Mononuclear cell (primary cell): ENCODE data around the gene KCTD1. TPM values are rescaled to one million over a fixed set of nuclear protein-coding genes. Genes with fewer than 3 reads are reported as not detected.

ENCODE experiments used
- H3K27me3 ChIP-seq: 2 replicates; pipeline ENCODE4 v1.6.0; 2011; ENCODE audit warnings: low read length, control low read depth; ENCODE audit not compliant: insufficient read depth
- H3K4me1 ChIP-seq: 2 replicates; pipeline ENCODE4 v1.5.1; 2011; ENCODE audit warnings: mild to moderate bottlenecking, low read length, control low read depth; ENCODE audit not compliant: insufficient read depth
- H3K4me3 ChIP-seq: 2 replicates; pipeline ENCODE4 v1.5.1; 2011; ENCODE audit warnings: mild to moderate bottlenecking, low read length, moderate library complexity
- H3K9me3 ChIP-seq: 2 replicates; pipeline ENCODE4 v1.5.1; 2011; ENCODE audit warnings: low read depth, mild to moderate bottlenecking, control low read depth, low read length
- total RNA-seq: library from RNA; depleted of rRNA; stranded (reverse); fragments of >200 nt; gene quantifications from one replicate; pipeline ENCODE4 v1.2.3, GENCODE V29; 2012

Gene KCTD1
- total RNA-seq, 1 donor: 1.3 TPM

DNA sequence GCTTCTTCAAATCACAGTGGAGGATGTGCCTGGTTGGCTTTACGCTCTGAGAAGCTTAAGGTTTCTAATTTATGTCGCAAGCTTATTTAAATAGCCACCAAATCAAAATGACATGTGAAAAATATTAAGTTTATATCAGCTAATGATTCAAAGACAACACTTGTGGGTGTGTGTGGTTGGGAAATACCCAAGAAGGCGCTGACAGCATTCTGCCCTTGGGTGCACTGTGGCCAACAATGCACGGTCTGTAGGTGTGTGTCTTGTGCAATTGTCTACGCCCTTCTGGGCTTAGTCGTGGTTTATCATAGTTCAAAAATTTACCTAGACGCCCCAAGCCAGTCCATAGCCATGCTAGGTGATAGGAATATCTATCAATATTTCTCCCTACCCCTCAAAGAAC is 60.9 kb downstream of the KCTD1 start:
- no peaks in the 10 kb centered on the region for H3K4me1 ChIP-seq
- no peaks in the 10 kb centered on the region for H3K27me3 ChIP-seq
- no peak overlapping the region for H3K4me3 ChIP-seq

DNA sequence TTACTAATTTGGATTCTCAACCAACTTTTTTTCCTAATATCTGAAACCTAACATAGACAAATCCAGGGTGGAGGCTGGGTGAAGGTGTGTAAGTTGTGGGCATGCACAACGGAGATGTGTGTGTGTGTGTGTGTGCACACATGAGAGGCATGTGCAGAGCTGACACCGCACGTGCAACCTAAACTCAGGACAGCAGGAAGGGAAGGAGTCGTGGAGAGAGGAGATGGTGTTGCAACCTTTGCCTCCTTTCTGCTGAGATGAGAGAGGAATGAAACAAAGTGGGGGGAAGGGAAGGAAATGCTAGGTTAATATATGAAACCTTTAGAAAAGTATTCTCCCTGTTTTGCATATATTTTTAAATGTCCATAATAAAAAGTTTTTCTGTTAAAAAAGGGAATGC is 64.7 kb downstream of the KCTD1 start:
- Histone ChIP-seq H3K4me1 (no peaks in the 10 kb centered on the region), H3K27me3 (no peaks in the 10 kb centered on the region)

More for the DNA sequence above, 60.9 kb downstream of the KCTD1 start:
- H3K9me3 ChIP-seq: no peaks in the 10 kb centered on the region

GRCh38 chr18:26482569-26482968 is 65.8 kb downstream of the KCTD1 start:
- Histone ChIP-seq H3K27me3 (no peaks in the 10 kb centered on the region), H3K4me3 (no peak overlapping the region), H3K9me3 (no peaks in the 10 kb centered on the region), H3K4me1 (no peaks in the 10 kb centered on the region)

More for the DNA sequence above, 64.7 kb downstream of the KCTD1 start:
- Histone ChIP-seq H3K4me3 (no peak overlapping the region), H3K9me3 (no peaks in the 10 kb centered on the region)

GRCh38 chr18:26480897-26481795 is 67.2 kb downstream of the KCTD1 start:
- no peaks in the 10 kb centered on the region for H3K27me3 ChIP-seq
- H3K9me3 ChIP-seq: no peaks in the 10 kb centered on the region
- H3K4me3 ChIP-seq: no peak overlapping the region
- H3K4me1 ChIP-seq: no peaks in the 10 kb centered on the region

DNA sequence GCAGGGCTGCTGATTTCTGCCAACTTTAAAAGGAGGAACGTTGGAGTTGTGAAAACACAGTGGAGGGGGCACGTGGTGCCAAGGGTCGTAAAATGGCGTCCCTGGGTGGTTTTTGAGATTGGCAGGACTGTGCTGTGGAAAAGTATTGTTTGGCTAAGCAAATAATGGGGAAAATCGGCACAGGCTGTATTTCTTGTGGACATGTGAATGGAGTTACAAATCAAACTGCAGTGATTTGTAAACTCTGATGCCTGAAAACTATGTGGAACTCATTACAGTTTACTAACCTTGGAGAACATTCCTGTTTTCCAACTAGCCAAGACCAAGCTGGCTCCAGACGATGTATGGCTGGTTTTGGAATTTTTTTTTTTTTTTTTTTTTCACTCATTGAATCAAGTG is 68.7 kb downstream of the KCTD1 start:
- Histone ChIP-seq H3K4me1 (no peaks in the 10 kb centered on the region), H3K9me3 (no peaks in the 10 kb centered on the region), H3K4me3 (no peak overlapping the region), H3K27me3 (no peaks in the 10 kb centered on the region)

DNA sequence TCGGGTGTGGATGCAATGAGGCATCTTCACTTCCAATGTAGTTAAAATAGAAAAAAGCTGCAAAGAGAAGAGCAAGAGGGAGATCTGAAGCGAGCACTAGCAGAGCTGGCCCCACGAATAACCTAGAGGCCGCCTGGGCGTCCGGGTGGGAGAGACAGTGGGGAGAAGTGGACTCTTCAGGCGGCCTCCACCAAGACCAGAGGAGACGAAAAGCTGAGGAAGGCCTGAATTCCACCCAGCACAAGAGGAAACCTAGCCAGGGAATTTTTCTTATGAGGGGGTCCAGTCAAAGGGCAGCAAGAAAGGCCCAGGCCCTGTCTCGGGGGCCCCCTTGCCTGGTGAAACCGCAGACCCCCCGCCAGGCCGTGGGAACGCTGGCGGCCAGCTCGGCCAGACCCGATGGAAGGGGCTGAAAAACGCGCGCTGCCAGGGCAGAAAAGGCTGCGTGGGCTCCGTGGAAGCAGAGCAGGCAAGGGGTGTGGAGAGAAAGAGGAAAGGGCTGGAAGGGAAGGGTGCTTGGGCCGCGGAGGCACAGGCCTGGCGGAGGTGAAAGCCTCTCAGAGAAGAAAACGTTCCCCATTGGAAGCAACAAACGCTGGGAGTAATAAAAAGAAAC is 69.2 kb downstream of the KCTD1 start:
- Histone ChIP-seq H3K4me1 (no peaks in the 10 kb centered on the region), H3K4me3 (no peak overlapping the region), H3K27me3 (no peaks in the 10 kb centered on the region), H3K9me3 (no peaks in the 10 kb centered on the region)

DNA sequence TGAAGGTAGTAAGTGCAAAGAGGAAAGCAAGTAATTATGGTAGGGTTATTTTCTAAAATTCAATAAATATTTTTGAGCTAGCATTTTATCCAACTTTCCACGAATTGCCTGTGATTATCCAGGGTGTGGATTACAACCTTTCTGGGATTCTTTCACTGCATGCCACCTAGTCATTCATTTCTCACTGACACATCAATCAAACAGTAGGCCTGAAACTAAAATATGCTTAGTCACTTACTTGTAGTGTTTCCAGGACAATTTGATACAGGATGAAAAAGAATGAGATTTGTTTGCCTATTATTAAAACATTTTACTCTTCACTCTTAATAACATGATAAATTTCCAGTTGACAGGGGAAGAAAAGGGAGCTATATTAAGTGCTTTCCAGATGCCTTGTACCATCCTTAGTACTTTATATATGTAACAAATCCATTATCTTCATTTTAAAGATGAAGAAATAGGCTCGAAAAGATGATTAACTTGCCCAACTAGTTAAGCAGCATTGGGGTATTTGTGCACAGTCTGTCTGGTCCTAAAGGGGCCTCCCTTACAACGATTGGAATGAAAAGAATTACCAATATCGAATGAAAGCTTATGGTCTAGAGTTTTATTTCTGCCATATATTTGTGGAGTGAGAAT is 70.4 kb downstream of the KCTD1 start:
- no peaks in the 10 kb centered on the region for H3K4me1 ChIP-seq
- no peaks in the 10 kb centered on the region for H3K27me3 ChIP-seq
- H3K4me3 ChIP-seq: no peak overlapping the region
- no peaks in the 10 kb centered on the region for H3K9me3 ChIP-seq

DNA sequence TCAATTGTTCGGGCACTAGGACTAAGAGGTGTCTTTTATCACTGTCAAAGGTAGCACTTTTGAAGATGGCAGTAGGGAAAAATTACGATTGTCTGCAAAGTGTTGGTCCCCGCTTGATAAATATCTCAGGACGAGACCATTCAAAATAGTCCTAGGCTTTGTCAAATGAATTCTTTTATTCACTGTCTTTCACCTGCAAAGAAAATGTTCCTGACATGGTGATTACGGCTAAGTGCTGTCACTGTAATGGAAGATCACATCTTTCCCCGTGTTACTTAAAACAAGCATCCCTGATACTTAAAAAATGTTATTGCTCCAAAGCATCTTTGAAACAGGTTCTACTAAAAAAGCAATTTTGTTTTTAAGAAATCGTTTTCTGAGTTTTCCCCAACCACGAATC is 71.7 kb downstream of the KCTD1 start:
- Histone ChIP-seq H3K4me1 (no peaks in the 10 kb centered on the region), H3K9me3 (no peaks in the 10 kb centered on the region), H3K4me3 (no peak overlapping the region), H3K27me3 (no peaks in the 10 kb centered on the region)

DNA sequence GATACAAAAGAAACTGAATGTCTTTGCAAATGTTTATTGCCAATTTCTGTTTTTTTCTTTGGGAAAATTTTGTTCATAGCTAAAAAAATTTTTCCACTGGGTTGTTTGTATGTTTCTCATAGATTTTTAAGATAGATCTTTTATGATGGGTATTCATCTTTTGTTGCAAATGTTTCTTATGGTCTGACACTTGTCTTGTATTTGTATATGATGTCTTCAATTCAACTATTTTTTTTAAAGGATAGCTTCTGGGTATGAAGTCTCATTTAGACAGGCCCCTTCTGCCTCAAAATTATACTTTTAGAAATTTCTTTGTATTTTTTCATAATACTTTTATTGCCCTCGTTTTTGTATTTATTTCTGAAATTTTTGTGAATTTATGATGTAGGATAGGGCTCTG is 73.8 kb downstream of the KCTD1 start:
- no peaks in the 10 kb centered on the region for H3K4me1 ChIP-seq
- H3K9me3 ChIP-seq: no peaks in the 10 kb centered on the region
- H3K4me3 ChIP-seq: no peak overlapping the region
- H3K27me3 ChIP-seq: no peaks in the 10 kb centered on the region

- H3K4me1 ChIP-seq: no peaks in the 10 kb centered on the region
Observed at GRCh38 chr18:26473672-26474071, 74.7 kb downstream of the KCTD1 start.

GRCh38 chr18:26471826-26472225 is 76.5 kb downstream of the KCTD1 start:
- H3K4me3 ChIP-seq: no peak overlapping the region
- H3K9me3 ChIP-seq: no peaks in the 10 kb centered on the region
- H3K27me3 ChIP-seq: no peaks in the 10 kb centered on the region
- no peaks in the 10 kb centered on the region for H3K4me1 ChIP-seq

More at GRCh38 chr18:26473672-26474071, 74.7 kb downstream of the KCTD1 start:
- H3K9me3 ChIP-seq: no peaks in the 10 kb centered on the region
- H3K27me3 ChIP-seq: no peaks in the 10 kb centered on the region
- H3K4me3 ChIP-seq: no peak overlapping the region

- H3K9me3 ChIP-seq: no peaks in the 10 kb centered on the region
- H3K4me1 ChIP-seq: no peaks in the 10 kb centered on the region
- no peak overlapping the region for H3K4me3 ChIP-seq
- H3K27me3 ChIP-seq: no peaks in the 10 kb centered on the region
Observed at GRCh38 chr18:26471027-26471426, 77.3 kb downstream of the KCTD1 start.

GRCh38 chr18:26470011-26470637 is 78.2 kb downstream of the KCTD1 start:
- no peak overlapping the region for H3K4me3 ChIP-seq
- no peaks in the 10 kb centered on the region for H3K9me3 ChIP-seq
- no peaks in the 10 kb centered on the region for H3K4me1 ChIP-seq
- H3K27me3 ChIP-seq: no peaks in the 10 kb centered on the region

GRCh38 chr18:26468931-26469340 is 79.4 kb downstream of the KCTD1 start:
- H3K9me3 ChIP-seq: no peaks in the 10 kb centered on the region
- H3K4me3 ChIP-seq: no peak overlapping the region
- H3K27me3 ChIP-seq: no peaks in the 10 kb centered on the region
- H3K4me1 ChIP-seq: no peaks in the 10 kb centered on the region

DNA sequence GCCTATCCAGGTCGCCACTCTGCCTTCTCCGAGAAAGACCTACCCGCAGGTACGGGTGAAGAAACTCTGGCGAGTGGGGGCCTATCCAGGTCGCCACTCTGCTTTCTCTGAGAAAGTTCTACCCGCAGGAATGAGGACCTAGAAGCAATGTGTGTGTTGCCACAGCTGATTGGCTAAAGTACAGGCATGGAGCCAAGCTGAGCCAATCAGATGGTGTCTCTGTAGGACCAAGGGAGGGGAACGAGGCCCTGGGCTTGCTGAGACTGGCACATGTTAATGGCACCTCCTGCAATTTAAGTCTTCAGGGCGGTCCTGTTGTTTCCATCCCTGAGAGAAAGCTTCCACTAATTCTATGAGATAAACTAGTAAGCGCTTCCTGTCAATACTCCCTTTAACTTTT is 82.3 kb downstream of the KCTD1 start:
- H3K27me3 ChIP-seq: no peaks in the 10 kb centered on the region
- H3K9me3 ChIP-seq: no peaks in the 10 kb centered on the region
- no peaks in the 10 kb centered on the region for H3K4me1 ChIP-seq
- no peak overlapping the region for H3K4me3 ChIP-seq
